Measurements from ENCODE around the gene RFLNA.

Gene RFLNA

GRCh38 chr12:124328636-124329035 lies 33.7 kb downstream of the RFLNA start:
- no peak for TF ChIP-seq CTCF (IDR thresholded peaks at IDR 0.05; ENCODE audit: low read depth, low read length, missing control alignments)
- no peak overlapping the region for H3K4me3 ChIP-seq (ENCODE audit: low read depth, low read length)
- no peak for DNase-seq (ENCODE audit: low read depth)

DNA sequence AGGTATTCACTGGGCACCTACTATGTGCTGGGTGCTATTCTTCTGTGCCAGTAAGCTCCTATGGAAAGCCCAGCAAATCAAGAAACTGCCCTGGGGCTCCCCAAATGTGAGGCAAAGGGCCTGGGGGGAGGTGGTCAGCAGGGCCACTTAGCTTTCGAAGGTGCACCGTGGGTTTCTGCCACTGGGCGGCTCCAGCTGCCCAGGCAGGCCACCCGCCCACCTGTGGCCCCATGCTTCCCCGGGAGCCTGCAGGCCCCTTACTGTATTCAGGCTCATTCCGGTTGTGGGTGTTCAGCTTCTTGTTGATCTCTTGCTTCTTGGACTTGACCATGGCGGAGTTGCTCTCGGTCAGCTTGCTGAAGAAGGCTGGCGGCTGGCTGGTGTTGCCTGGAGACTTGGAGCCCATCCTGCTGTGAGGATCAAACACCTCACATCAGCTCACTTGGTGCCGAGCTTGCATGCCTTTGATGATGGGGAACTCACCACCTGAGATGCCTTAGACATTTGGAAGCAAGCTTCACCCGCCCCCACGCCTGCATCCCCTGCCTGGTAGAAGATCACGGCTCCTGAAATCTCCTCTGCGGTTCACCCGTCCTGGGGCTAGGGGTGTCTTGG lies 37.3 kb downstream of the RFLNA start:
- DNase-seq (ENCODE audit: low read depth): no peak
- no peak overlapping the region for H3K4me3 ChIP-seq (ENCODE audit: low read depth, low read length)
- peak; percentile 14 for TF ChIP-seq CTCF (IDR thresholded peaks at IDR 0.05; ENCODE audit: low read depth, low read length, missing control alignments)

GRCh38 chr12:124332900-124333299 lies 38.0 kb downstream of the RFLNA start:
- no peak for TF ChIP-seq CTCF (IDR thresholded peaks at IDR 0.05; ENCODE audit: low read depth, low read length, missing control alignments)
- H3K4me3 ChIP-seq (ENCODE audit: low read depth, low read length): no peak overlapping the region

GRCh38 chr12:124333724-124334123 lies 38.8 kb downstream of the RFLNA start:
- TF ChIP-seq CTCF (IDR thresholded peaks at IDR 0.05; ENCODE audit: low read depth, low read length, missing control alignments): no peak
- no peak overlapping the region for H3K4me3 ChIP-seq (ENCODE audit: low read depth, low read length)
- DNase-seq (ENCODE audit: low read depth): no peak

More at GRCh38 chr12:124332900-124333299, 38.0 kb downstream of the RFLNA start:
- no peak for DNase-seq (ENCODE audit: low read depth)

DNA sequence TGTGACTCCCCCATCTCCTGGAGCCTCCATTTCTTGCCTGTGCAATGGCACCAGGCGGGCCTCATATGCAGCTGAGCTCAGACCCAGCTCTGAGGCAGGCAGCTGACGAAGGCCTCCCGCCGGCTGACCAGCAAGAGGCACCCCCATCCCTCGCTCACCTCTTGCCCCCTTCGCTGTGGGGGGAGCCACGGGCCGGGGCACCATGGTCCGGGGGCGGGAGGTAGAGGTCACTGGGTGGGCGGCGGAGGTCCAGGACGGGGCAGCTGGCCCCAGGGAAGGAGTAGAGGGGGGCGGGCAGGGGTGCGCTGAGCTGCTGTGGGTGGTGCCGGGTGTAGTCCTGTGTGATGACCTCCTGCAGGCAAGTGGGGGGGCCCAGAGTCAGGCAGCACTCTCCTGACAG lies 39.4 kb downstream of the RFLNA start:
- DNase-seq (ENCODE audit: low read depth): no peak
- H3K4me3 ChIP-seq (ENCODE audit: low read depth, low read length): no peak overlapping the region
- no peak for TF ChIP-seq CTCF (IDR thresholded peaks at IDR 0.05; ENCODE audit: low read depth, low read length, missing control alignments)

DNA sequence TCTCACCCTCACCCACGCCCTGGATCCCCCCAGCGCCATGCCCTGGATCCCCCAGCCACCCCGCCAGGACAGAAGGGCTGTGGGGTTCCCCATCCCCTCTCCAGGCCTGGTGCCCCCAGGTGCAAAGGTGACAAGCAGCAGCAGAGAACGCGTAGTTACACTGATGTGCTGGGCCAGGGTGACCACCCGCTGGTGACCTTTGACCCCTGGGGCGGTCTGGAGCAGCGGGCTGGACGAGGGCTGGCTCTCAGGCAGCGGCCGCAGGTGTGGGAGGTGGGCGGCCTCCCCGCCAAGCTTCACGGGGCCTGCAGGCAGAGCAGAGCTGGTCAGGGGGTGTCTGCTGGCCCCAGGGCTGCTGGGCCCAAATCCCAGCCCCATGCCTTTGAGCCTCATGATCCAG lies 40.1 kb downstream of the RFLNA start:
- no peak for TF ChIP-seq CTCF (IDR thresholded peaks at IDR 0.05; ENCODE audit: low read depth, low read length, missing control alignments)
- no peak overlapping the region for H3K4me3 ChIP-seq (ENCODE audit: low read depth, low read length)
- DNase-seq (ENCODE audit: low read depth): no peak

Data from GM12864 (cell line).